ENCODE measurements around the gene ATP1B4. TPM values are rescaled to one million over a fixed set of nuclear protein-coding genes. Genes with fewer than 3 reads are reported as not detected.

The ATP1B4 gene
- total RNA-seq, 1 experiment from 2014 or later = not detected

GRCh38 chrX:120366794-120367193, 4.9 kb downstream of the ATP1B4 start:
- Mint-ChIP-seq H3K27ac (no peak overlapping the region), H3K9me3 (no peaks in the 10 kb centered on the region), H3K36me3 (no peaks in the 10 kb centered on the region), H3K4me1 (no peaks in the 10 kb centered on the region), H3K4me3 (no peak overlapping the region), H3K27me3 (ENCODE audit: low read depth) (peaks cover 5% of the 10 kb centered on the region)
- ATAC-seq (no peak), DNase-seq (ENCODE audit: low spot score) (no peak)
- ChIA-PET CTCF (no interaction called here), POLR2A (no interaction called here)
- TF ChIP-seq CREB1 (CRISPR knock-in tag; IDR thresholded peaks at IDR 0.05) (no peak), GRHL2 (CRISPR knock-in tag; IDR thresholded peaks at IDR 0.05; ENCODE audit: insufficient replicate concordance, severe bottlenecking) (no peak), GTF2I (CRISPR knock-in tag; conservative IDR thresholded peaks at IDR 0.05) (no peak), GABPB1 (CRISPR knock-in tag; IDR thresholded peaks at IDR 0.05) (no peak), HMGXB4 (CRISPR knock-in tag; IDR thresholded peaks at IDR 0.05) (no peak), ELF4 (CRISPR knock-in tag; IDR thresholded peaks at IDR 0.05; ENCODE audit: low read depth) (no peak), ZNF219 (CRISPR knock-in tag; IDR thresholded peaks at IDR 0.05; ENCODE audit: borderline replicate concordance) (no peak), FOXK1 (CRISPR knock-in tag; IDR thresholded peaks at IDR 0.05) (no peak), NFYB (CRISPR knock-in tag; conservative IDR thresholded peaks at IDR 0.05; ENCODE audit: low read depth) (no peak), NR2C2 (CRISPR knock-in tag; IDR thresholded peaks at IDR 0.05) (no peak), TCF7 (CRISPR knock-in tag; IDR thresholded peaks at IDR 0.05; ENCODE audit: low read depth) (no peak), NFE2L1 (CRISPR knock-in tag; IDR thresholded peaks at IDR 0.05) (no peak), STAT6 (CRISPR knock-in tag; conservative IDR thresholded peaks at IDR 0.05; ENCODE audit: low read depth) (no peak), ZNF317 (CRISPR knock-in tag; IDR thresholded peaks at IDR 0.05; ENCODE audit: borderline replicate concordance, low read depth) (no peak)

- no peak for TF ChIP-seq KAT7 (CRISPR knock-in tag; IDR thresholded peaks at IDR 0.05; ENCODE audit: borderline replicate concordance)
- no peak for TF ChIP-seq TEAD1 (CRISPR knock-in tag; IDR thresholded peaks at IDR 0.05)
- TF ChIP-seq SMAD4 (CRISPR knock-in tag; IDR thresholded peaks at IDR 0.05) = no peak
- no peak for TF ChIP-seq ERG (CRISPR knock-in tag; IDR thresholded peaks at IDR 0.05)
- no peak for TF ChIP-seq ELF4 (CRISPR knock-in tag; IDR thresholded peaks at IDR 0.05; ENCODE audit: low read depth)
- TF ChIP-seq USF2 (CRISPR knock-in tag; IDR thresholded peaks at IDR 0.05) = no peak
- no peak for TF ChIP-seq JUN (CRISPR knock-in tag; IDR thresholded peaks at IDR 0.05)
- Mint-ChIP-seq H3K4me3 (no peak overlapping the region), H3K9me3 (no peaks in the 10 kb centered on the region), H3K4me1 (no peaks in the 10 kb centered on the region), H3K36me3 (no peaks in the 10 kb centered on the region), H3K27ac (no peak overlapping the region), H3K27me3 (ENCODE audit: low read depth) (peaks cover 5% of the 10 kb centered on the region)
- ATAC-seq (no peak), DNase-seq (ENCODE audit: low spot score) (no peak)
- POLR2A ChIA-PET = no interaction called here
- CTCF ChIA-PET = interaction anchor here (1.3 to 1.4 kb wide), 2 partner anchors 85 to 118 kb away, joined by 3 to 4 read pairs; no protein-coding TSS in a partner anchor
Measured at GRCh38 chrX:120367402-120368109, 5.7 kb downstream of the ATP1B4 start.

All from WTC11 (cell line).